HG03045 (cell line): ENCODE measurements around the gene ARHGAP22.
A peak's percentile ranks its signal among the peaks of the same experiment; 100 is the strongest.

ENCODE experiments used
- ATAC-seq: cut with Tn5 transposase; IDR thresholded peaks from one replicate; pipeline ENCODE4 v1.9.1; 2021; ENCODE audit warnings: mild to moderate bottlenecking, moderate library complexity; ENCODE audit not compliant: unreplicated experiment

The ARHGAP22 gene

DNA sequence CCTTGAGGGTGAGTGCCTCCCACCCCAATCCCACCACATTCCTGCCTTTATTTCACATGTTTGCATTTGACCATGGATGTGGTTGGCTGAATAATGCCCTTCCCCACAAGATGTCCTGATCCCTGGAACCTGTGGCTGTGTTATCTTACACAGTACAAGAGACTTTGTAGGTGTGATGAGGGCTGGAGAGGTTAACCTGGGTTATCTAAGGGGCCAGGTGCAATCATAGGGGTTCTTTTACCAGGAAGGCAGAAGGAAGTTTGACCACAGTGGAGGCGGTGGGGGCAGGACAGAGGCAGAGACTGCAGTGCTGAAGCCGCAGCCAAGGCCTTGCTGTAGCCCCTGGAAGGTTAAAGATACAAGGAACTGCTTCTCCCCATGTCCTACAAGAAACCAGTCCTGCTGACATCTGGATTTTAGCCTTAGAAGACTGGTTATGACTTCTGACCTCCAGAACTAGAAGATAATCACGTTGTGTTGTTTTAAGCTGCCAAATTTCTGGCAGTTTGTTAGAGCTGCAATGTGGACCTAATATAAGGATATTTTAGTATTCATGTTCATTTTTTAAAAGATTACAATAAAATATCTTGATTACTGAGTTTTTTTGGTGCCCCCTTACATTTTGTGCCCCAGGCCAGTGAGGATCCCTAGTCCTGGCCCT is 136.6 kb downstream of the ARHGAP22 start:
- ATAC-seq, result no peak

DNA sequence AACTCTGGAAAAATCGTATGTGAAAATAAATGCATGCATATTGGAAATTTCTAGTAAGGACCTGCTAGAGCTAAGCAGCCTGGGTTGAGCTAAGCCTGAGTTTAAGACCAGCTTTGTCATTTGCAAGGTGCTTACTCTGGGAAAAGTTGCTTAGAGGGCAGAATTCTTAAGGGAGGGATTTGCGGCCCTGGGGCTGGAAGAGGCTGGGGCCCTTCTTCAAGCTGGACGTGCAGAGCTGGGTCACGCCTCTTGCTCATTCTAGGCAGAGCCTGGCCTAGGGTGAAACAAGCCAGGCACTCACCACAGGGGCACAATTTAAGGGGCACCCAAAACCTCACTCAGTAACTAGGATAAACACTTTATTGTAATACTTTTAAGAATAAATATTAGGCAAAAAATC is 137.2 kb downstream of the ARHGAP22 start:
- ATAC-seq, result no peak

DNA sequence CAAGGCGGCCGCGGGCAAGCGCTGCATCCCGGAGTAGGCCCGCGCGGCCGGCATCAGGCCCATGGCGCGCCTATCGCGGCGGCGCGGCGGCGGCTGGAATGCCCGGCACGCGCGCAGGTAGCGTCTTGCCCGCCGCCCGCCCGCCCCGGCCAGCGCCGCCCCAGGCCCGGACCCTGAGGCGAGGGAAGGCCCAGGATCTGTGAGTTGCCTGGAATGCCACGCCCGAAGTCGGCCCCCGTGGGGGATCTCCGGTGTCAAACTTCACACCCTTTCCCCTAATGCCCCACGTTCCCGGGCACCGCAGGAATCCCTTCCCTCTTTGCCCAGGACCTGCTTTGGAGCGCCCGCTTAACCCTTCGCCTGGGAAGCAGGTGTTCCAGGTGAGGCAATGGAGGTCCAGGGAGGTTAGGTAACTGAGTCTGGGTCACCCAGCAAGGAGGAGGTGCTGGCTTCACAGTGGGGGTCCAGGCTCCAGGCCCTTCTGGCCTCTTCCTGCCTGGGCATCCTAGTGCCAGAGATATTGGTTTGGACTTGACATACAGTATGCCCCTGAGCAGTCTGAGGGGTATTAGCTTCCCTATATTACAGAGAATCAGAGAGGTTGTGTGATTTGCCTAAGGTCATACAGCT is 138.1 kb downstream of the ARHGAP22 start:
- no peak for ATAC-seq

DNA sequence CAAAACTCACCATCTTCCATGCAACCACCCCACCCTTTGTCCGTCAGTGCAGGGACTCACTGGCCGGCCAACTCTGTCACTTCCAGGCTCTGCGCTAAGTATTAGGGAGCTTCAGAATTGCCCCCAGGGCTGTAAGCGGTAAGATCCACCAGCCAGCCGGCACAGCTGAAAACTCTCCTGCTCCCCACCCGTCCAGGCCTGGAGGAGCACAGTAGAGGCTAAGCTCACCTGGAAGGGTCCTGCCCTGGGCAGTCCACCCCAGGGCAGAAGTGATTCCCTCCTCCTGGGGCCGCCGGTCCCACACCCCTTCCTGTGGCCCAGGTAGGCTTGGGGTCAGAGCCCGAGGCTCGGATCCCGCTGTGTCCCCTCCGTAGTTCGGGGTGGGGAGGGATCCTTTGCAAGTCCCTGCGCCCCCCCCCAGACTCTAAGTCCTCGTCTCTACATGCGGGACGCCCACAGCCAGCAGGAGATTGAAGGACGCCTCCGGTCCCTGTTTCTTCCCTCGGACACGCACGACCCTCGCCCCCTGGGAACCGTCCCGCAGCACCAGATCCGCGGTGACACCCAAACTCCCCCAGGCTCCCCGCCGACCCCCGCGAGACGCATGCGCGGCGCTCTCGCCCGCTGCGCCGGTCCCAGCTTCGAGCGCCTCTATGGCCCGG is 138.9 kb downstream of the ARHGAP22 start:
- ATAC-seq, result no peak

DNA sequence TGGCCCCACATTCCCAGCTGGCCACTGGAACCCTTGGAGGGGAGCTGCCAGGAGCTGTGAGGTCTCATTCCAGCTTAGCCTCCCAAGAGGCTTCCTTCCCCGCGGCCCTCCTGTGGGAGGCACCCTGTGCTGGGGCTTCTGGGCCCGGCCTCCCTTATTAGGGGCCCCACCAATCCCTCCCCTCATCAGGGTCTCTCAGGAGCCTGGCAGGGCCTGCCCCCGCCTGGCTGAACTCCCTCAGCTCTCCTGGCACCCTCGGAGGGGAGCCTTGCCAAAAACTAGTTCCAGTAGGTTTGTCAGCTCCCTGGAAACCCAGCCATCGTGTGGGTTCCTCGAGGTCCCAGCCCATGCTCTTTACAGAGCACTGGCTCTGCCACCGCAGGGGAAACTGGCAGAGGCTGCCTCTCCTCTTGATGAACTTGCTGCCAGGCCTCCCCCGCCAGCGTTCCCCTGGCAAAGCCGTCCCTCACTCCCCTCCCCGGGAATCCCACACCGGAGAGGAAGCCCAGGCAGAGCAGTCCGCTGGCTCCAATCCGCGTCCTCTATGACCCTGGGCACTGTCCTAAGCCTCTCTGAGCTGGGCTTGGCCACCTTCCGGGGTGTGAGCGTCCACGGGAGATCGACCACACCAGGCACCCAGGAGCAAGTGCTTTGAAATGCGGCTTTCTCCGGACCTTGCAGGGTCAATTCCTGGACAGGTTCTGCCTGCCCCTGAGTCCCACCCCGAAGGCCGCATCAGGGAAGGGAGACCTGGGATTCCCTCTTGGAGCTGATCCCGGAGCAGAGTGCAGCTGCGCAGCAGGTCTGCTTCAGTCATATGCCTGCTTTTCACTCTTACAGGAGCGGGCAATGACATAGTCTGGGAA is 139.8 kb downstream of the ARHGAP22 start:
- ATAC-seq, result no peak

DNA sequence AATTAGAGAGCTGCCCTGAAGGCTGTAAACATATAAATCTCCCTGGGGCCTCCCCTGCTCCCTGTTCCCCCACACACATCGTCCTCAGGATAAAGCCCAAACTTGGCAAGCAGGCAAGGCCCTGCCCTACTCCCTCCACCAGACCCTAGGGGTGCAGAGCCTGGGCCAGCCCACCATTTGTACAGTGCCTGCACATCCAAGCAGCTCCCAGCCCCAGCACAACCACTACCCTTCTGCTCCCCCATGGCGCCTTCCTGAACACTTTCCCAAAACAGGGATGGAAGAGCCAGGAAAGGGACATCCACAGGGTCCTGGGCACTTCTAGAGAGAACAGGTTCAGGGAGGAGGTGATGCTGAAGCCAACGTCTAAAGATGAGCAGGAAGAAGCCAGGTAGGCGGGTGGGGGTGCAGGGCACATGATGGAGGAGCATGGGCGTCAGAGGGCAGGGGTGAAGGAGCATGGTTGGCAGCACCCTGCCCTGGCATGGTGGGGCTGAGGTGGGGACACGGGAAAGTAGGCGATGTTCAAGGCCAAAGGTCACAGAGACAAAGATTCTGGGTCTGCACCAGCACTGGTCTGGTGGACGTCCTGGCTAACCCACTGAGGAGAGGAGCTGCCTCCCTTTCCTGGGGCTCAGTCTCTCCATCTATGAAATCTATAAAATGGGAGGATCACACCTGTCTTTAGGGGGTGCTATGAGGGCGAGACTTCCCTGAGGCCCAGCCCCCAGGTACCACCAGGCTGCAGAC is 140.6 kb downstream of the ARHGAP22 start:
- no peak for ATAC-seq

DNA sequence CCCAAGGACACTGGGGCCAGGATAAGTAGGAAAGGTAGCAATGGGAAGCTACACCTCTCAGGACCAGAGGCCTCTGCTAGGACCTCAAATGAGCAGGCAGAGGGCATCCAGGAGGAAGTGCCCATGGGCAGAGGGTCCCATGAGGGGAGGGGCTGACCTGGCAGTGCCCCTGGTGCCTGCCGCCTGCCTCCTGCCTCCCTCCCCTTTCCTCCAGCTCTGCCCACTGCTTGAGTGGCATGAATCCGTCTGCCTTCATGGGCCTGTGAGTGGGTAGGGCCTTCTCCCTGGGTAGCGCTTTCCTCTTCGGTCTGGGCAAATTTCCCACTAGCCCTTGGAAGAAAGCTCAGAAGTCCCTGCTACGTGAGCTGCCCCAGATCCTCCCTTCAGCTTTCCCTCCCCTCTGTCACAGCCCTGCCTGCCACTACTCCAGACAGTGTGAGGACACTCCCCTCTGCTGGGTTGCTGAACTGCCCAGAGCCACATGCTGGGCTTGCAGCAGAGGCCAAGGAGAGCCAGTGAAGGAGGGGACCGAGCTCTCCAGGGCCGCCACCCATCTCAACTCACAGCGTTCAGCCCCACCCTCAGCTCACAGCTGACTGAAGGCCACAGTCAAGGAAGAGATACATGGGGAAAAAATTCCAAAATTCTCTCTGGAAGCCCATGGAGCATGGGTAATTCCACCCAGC is 141.4 kb downstream of the ARHGAP22 start:
- no peak for ATAC-seq

DNA sequence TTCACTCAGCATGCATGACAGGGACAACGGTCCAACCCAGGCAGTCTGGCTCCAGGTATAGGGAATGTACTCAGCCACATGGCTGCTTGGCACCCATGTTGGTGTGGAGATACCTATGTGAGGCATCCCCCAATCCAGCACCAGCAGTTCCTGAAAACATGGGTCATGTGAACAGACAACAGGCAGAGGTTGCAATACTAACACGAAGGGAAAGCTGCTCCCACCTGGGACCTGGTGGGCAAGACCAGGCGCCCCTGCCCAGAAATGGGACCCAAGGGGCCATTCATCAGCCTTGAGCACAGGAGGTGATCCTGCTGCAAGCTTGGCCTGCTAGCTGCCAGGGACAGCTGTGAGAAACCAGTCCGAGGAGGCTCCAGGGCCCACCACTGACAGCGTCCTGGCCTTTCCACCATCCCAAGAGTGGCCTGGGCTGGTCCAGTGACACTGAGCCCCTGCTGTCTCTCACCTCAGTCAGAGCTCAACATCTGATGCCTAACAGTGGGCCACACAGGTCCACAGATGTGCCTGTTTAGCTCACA is 142.3 kb downstream of the ARHGAP22 start:
- ATAC-seq, result no peak

DNA sequence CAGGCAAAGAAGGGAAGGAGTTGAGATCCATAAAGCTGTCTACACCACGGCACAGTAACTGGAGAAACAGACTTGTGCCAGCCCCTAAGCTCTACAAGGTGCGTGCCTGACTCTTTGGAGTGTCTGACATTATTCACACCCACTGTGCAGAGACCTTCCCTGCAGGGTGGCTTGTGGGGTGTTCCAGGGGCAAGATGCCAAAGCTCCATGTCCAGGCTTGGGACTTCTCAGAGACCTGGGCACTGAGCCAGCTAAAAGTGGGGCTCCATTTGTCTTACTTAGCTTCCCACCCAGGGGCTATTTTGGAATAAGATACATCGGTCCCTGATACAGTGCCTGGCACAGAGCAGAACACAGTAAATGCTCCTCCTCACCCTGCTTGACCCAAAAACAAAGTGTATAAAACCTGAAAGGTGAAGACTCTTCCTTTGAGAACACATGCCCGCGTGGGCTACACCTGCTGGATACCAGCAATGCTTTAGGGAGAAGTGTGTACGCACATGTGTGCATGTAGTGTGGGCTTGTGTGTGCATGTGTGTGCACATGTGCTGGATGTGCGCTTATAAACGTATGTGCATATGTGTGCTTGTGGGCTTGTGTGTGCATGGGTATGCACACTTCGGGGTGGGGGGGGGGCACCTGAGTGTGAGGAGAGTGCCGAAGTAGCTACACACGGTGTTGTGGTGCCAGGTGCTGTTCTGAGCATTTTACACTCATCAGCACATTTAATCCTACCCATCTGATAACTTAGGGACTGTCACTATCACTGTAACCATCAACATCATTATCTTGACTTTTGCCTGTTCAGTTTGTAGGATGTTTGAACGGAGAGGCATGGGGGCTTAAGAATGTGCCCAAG is 143.0 kb downstream of the ARHGAP22 start:
- ATAC-seq, result no peak

DNA sequence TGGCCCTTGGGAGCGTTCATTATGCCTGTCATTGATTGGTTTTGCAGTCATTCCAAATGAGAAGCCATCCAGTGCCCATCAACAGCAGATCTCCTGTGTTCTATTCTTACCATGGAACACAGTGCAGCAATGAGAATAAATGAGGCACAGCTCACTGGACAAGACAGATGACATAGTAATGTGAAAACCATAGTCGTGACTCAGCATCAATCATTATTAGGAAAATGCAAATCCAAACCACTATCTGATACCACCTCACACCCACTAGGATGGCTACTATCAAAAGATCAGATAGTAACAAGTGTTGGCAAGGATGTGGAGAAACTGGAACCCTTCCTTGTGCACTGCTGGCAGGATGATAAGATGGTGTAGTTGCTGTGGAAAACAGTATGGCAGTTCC is 144.7 kb downstream of the ARHGAP22 start:
- no peak for ATAC-seq

DNA sequence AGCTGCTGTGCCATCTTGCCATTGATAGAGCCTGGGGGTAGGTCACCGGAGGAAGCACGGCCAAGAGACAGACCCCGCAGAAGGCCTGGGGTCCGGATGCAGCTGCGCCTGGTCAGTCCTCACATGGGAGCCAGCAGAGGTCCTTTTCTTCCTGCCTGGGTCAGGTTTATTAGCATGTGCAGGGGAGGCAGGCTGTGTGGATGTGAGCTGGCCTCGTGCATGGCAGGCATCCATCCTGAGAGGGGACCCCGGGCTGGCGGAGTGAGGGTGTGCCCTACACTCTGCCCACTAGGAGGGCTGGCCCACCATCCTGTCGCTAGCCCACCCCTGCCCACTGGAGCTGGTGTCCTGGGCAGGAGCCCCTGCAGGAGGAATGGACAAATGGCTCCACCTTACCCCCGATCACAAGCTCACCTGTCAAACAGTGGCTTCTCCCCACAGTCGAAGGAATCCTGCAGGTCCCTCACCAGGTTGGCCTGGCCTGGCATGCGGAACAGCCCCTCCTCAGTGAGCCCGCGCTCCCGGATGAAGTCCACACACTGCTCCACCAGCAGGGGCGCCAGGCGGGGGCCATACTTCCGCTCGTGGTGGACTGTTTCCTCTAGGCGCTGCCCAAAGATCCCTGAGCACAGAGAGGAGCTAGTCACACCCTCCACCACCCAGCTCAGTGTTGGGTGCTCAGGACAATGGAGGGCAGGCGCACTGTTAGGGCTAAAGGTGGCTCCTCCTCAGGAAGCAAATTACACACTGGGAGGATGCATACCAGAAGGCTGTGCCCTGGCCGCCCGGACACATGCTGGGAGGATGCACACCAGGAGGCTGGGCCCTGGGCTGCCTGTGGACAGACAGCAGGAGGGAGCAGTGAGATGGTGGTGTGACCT is 145.4 kb downstream of the ARHGAP22 start:
- no peak for ATAC-seq

DNA sequence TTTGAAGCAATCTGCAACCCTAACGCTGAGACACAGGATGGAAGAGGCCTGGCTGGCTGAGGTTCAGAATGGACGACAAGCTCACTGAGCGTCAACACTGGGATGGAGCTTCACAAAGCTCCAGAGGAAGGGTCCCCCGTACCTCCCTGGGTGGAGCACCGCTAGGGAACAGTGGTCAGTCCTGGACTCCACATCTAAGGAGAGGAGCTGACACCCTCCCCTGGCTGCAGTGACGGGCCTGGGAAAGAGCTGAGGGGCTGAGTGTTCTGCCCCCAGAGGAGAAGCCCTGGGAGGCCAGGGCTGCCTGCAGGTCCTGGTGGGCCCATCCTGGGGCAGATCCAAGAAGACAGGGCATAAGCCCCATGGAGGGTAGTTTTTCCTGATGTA is 146.2 kb downstream of the ARHGAP22 start:
- no peak for ATAC-seq

DNA sequence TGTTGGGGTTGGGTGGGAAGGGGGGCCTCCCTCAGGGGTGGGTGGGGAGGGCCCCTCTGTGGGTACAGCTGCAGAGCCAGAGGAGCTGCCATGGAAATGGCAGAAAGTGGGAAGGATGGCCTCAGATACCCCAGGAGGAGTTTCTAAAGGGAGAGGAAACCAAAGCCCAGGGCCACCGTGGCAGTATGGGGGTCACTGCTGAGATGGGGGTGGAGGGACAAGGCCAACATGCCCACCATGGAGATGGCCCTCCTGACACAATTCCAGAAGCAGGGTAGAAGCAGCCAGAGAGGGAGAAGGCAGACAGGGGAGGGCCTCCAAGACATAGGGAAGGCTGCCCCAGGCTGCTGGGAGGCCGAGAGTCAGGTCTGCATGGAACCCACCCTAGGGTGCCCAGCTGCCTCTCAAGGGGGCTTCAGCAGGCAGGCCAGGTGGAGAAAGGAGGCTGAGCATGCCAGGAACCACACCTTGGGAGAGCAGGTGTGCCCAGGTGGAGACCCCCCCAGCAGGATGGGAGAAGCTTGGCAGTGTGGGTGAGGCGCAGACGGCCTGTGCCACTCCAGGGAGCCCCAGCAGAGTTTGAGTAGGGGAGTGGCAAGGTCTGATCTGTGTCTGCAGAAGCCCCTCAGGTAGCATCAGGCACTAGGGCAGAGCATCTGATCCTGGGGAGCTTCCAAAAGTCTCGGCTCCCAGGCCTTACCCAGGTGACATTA is 146.8 kb downstream of the ARHGAP22 start:
- ATAC-seq, result no peak

DNA sequence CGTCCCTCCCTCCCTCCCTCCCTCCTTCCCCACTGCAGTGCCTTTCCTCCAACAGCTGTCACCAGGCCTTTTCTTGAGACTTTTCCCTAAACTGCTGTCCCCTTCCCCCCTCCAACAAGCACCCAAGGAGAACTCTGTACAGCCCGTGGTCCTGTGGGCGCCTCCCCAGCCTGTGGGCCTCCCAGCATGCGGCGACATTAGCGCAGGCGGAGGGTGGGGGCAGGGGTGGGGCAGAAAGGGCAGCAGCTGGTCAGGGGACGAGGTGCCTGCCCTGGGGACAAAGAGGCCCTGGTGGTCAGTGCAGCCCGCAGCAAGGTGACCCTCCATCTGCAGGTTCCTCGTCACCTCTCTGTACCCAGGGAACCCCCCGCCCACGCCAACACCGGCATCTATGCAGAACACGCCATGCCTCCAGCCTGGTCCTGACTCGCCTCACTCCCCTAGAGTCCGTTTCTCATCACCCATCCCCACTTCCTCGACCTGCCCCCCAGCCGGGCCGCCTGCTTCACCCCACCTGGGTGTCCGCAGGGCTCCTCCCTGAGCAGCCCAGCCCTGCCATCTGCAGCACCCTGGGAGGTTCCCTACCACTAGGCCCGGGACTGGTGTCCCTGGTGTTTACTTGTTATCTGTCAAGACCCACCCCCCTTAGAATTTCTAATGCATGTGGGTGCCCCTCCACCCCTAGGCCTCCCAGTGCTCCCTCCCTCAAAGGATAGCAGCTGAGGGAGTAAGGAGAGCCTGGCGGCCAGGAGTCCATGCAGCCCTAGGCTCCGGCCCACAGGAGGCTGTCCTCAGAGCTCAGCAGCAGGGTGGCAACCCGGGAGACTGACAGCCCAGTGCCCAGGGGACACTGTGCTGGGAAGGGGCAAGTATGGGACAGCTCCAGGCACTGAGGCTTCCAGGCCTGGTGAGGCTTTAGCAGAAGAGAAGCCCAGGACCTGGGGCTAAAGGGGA is 147.8 kb downstream of the ARHGAP22 start:
- ATAC-seq, result peak; percentile 48

DNA sequence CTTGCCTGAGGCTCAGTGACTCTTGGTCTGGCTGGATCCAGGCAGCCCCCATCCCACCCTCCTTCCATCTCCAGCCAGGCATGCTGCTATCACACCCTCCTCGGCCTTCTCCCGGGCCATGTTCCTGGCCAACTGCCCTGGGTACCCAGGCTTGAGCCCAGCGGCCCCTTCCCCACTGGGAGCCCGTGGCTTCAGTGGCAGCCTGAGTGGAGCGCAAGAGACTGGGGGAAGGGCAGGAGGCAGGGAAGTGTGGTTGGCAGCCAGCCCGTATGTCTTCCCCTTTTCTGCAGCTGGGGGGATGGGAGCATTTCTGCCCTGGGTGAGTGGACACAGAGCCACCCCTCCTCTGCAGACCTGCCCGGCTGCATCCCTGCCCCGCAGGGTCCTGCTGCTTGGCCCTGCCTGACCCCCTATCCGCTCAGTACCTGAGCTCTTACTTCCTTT is 148.5 kb downstream of the ARHGAP22 start:
- ATAC-seq, result no peak
